HepG2 (cell line): ENCODE results near the gene PJA1. TPM values are rescaled to one million over a fixed set of nuclear protein-coding genes. Genes with fewer than 3 reads are reported as not detected.

ENCODE experiments used
- ATAC-seq: fragments of 200-7000 bp; cut with Tn5 transposase; 3 replicates; pipeline ENCODE4 v1.9.1; 2020; ENCODE audit warnings: mild to moderate bottlenecking, moderate library complexity
- BruUV-seq: library from RNA; stranded (reverse); fragments of 400-500 nt; replicated peaks from 2 replicates; lab custom pipeline; 2021; lab: Mats Ljungman, UMichigan
- CTCF ChIA-PET: fragments of 300-600 bp; formaldehyde crosslinking; extraction: SDS; loops from one replicate; lab custom pipeline; 2021; ENCODE audit warnings: low total read pairs, inconsistent platforms, low intra/inter-chr PET ratio; lab: Yijun Ruan, JAX
- POLR2A ChIA-PET: fragments of 350-600 bp; sonication (Branson Sonifier 250); formaldehyde crosslinking; loops from one replicate; lab custom pipeline; 2020; ENCODE audit warnings: antibody characterized with exemption, inconsistent platforms; lab: Yijun Ruan, JAX
- DNase-seq: peaks from one replicate; pipeline ENCODE4 v3.0.0-alpha.2; 2015; ENCODE audit warnings: low spot score
- FAIRE-seq: peaks from 3 replicates; lab custom pipeline; 2011; peaks lifted over from hg19 to GRCh38; lab: Jason Lieb, UNC
- H2AFZ ChIP-seq: one replicate; pipeline ENCODE4 v1.6.1; 2011; ENCODE audit warnings: low read length, inconsistent platforms
- H3K27ac ChIP-seq: fragments of 300-600 bp; 3 replicates; pipeline ENCODE4 v1.8.0; 2011; ENCODE audit warnings: mixed run types, mild to moderate bottlenecking, mixed read lengths, low read length, inconsistent platforms; ENCODE audit not compliant: insufficient read depth; ENCODE audit errors: extremely low read length
- H3K27me3 ChIP-seq, 2 experiments: fragments of 200-600 bp in 1 of 2; 2 replicates in 1 of 2; 3 replicates in 1 of 2; pipeline versions ENCODE4 v1.6.0 to v1.8.0; 2011; ENCODE audit warnings: low read length in 2 of 2, mild to moderate bottlenecking in 2 of 2, moderate library complexity in 2 of 2, inconsistent platforms in 1 of 2; ENCODE audit not compliant: insufficient read depth in 2 of 2, control insufficient read depth in 1 of 2
- H3K36me3 ChIP-seq, 2 experiments: fragments of 200-600 bp in 1 of 2; replicated peaks in 1 of 2; 2 replicates in 1 of 2; 3 replicates in 1 of 2; pipeline versions ENCODE4 v1.5.1 to v1.8.0; 2011; ENCODE audit warnings: low read length in 2 of 2, inconsistent platforms in 1 of 2; ENCODE audit not compliant: insufficient read depth in 2 of 2, control insufficient read depth in 1 of 2
- H3K4me1 ChIP-seq: 2 replicates; pipeline ENCODE4 v1.5.1; 2012; ENCODE audit warnings: low read length, inconsistent platforms; ENCODE audit not compliant: insufficient read depth
- H3K4me2 ChIP-seq: 2 replicates; pipeline ENCODE4 v1.6.0; 2011; ENCODE audit warnings: low read depth, low read length, inconsistent platforms
- H3K4me3 ChIP-seq, 3 experiments: fragments of 200-600 bp in 1 of 3; sonication (generic), shearing (Covaris generic) in 1 of 3; replicated peaks in 1 of 3; 2 replicates each; pipeline ENCODE4 v1.5.1; 2011 to 2016; ENCODE audit warnings: low read length in 3 of 3, inconsistent platforms in 2 of 3, low read depth in 2 of 3, mild to moderate bottlenecking in 2 of 3, control low read depth in 1 of 3, mixed read lengths in 1 of 3; ENCODE audit not compliant: insufficient read depth in 1 of 3
- H3K79me2 ChIP-seq: one replicate; pipeline ENCODE4 v1.6.1; 2011; ENCODE audit warnings: low read length, inconsistent platforms; ENCODE audit not compliant: insufficient read depth
- H3K9ac ChIP-seq: 2 replicates; pipeline ENCODE4 v1.6.0; 2011; ENCODE audit warnings: mild to moderate bottlenecking, low read depth, low read length, inconsistent platforms; ENCODE audit not compliant: insufficient read depth
- H3K9me3 ChIP-seq: 2 replicates; pipeline ENCODE4 v1.5.1; 2012; ENCODE audit warnings: mild to moderate bottlenecking, low read length
- H4K20me1 ChIP-seq: 2 replicates; pipeline ENCODE4 v1.6.0; 2011; ENCODE audit warnings: inconsistent platforms, mild to moderate bottlenecking, low read length, moderate library complexity; ENCODE audit not compliant: insufficient read depth
- AHR ChIP-seq: IDR thresholded peaks from 2 replicates; pipeline ENCODE4 v1.6.1; 2018; ENCODE audit warnings: missing genetic modification reagents, missing compliant biosample characterization
- AKAP8 ChIP-seq: sonication (generic); formaldehyde crosslinking; IDR thresholded peaks from 2 replicates; pipeline ENCODE4 v1.5.1; 2020; ENCODE audit warnings: mild to moderate bottlenecking, missing genetic modification reagents
- BHLHE40 ChIP-seq: IDR thresholded peaks from 2 replicates; pipeline ENCODE4 v1.6.1; 2011; ENCODE audit warnings: low read length, improper control_type of control experiment
- CREB1 ChIP-seq, 2 experiments: fragments of 450-650 bp in 1 of 2; IDR thresholded peaks; 2 replicates each; pipeline ENCODE4 v1.6.1; 2016 to 2017; ENCODE audit warnings: control low read depth in 1 of 2, mild to moderate bottlenecking in 1 of 2, missing compliant biosample characterization in 1 of 2, missing genetic modification characterization in 1 of 2
- KMT2A ChIP-seq: sonication (generic); formaldehyde crosslinking; IDR thresholded peaks from 2 replicates; pipeline ENCODE4 v1.4.0; 2020; ENCODE audit warnings: missing genetic modification reagents
- NFYC ChIP-seq: IDR thresholded peaks from 2 replicates; pipeline ENCODE4 v1.6.1; 2016; ENCODE audit warnings: missing genetic modification reagents, missing compliant biosample characterization
- NKX3-1 ChIP-seq: sonication (generic); formaldehyde crosslinking; IDR thresholded peaks from 2 replicates; pipeline ENCODE4 v1.5.0; 2020; ENCODE audit warnings: missing genetic modification reagents
- SMARCE1 ChIP-seq: fragments of 450-650 bp; IDR thresholded peaks from 2 replicates; pipeline ENCODE4 v1.6.1; 2017; ENCODE audit warnings: borderline replicate concordance
- SNAPC2 ChIP-seq: sonication (generic); formaldehyde crosslinking; IDR thresholded peaks from 2 replicates; pipeline ENCODE4 v1.8.1; 2022; ENCODE audit warnings: mild to moderate bottlenecking, missing genetic modification reagents
- XRCC5 ChIP-seq: fragments of 200-400 bp; formaldehyde crosslinking; optimal IDR thresholded peaks from 2 replicates; pipeline ENCODE3; 2017; ENCODE audit warnings: mild to moderate bottlenecking, low read length
- ZNF256 ChIP-seq: sonication (generic); formaldehyde crosslinking; conservative IDR thresholded peaks from 2 replicates; pipeline ENCODE4 v1.4.0; 2020; ENCODE audit warnings: missing genetic modification reagents
- WGBS: methylation state at CpG from one replicate; pipeline ENCODE4 v1.1.6; 2017; ENCODE audit warnings: low lambda C conversion rate; 5-methylcytosine and 5-hydroxymethylcytosine counted together
- in situ Hi-C: cut with HindIII; loops from 2 replicates; pipeline ENCODE4 v1.10.0; 2017; ENCODE audit warnings: low pct_unique_long_range_greater_than_20kb; ENCODE audit not compliant: extremely low pct_ligation_motif_present
- intact Hi-C: fragments of 100-400 bp; cut with micrococcal nuclease; formaldehyde crosslinking; loops from one replicate; pipeline ENCODE4 v1.10.0; 2022; ENCODE audit not compliant: unreplicated experiment
- polyA plus RNA-seq, 8 experiments: library from polyadenylated mRNA; depleted of rRNA in 3 of 8; stranded (reverse) in 7 of 8; unstranded in 1 of 8; fragments of >200 nt; fragmentation: Illumina TruSeq in 4 of 8; extraction: Trizol in 4 of 8; gene quantifications; 2 replicates each; pipeline versions ENCODE4 v1.2.1 to v1.2.3, GENCODE V29; 2011 to 2016; ENCODE audit warnings: low read depth in 4 of 8, missing spikeins in 1 of 8, mixed read lengths in 1 of 8; ENCODE audit not compliant: insufficient read depth in 1 of 8
- total RNA-seq, 5 experiments: library from RNA; depleted of rRNA; stranded (reverse); fragments of >200 nt; fragmentation: Illumina TruSeq; extraction: Trizol; gene quantifications; 2 replicates each; pipeline ENCODE4 v1.2.3, GENCODE V29; 2016; ENCODE audit warnings: low read depth in 1 of 5
- TF ChIP-seq, protein P1 (sequence below): sonication (generic); formaldehyde crosslinking; IDR thresholded peaks from 2 replicates; pipeline ENCODE4 v1.8.1; 2023; ENCODE audit warnings: mild to moderate bottlenecking, inconsistent platforms, moderate library complexity, missing genetic modification reagents, borderline replicate concordance
- TF ChIP-seq, protein P2 (sequence below): sonication (generic); formaldehyde crosslinking; IDR thresholded peaks from 2 replicates; pipeline ENCODE4 v1.4.0; 2020; ENCODE audit warnings: missing genetic modification reagents, borderline replicate concordance
- TF ChIP-seq, protein P3 (sequence below): sonication (generic); formaldehyde crosslinking; IDR thresholded peaks from 2 replicates; pipeline ENCODE4 v1.4.0; 2020; ENCODE audit warnings: missing genetic modification reagents, borderline replicate concordance

PJA1 gene
- total and polyA plus RNA-seq, 2 of the 13 experiments (the other 11 are each of a cell fraction or from before 2014, with no cell fraction given), result 3.6 to 9.6 TPM

DNA sequence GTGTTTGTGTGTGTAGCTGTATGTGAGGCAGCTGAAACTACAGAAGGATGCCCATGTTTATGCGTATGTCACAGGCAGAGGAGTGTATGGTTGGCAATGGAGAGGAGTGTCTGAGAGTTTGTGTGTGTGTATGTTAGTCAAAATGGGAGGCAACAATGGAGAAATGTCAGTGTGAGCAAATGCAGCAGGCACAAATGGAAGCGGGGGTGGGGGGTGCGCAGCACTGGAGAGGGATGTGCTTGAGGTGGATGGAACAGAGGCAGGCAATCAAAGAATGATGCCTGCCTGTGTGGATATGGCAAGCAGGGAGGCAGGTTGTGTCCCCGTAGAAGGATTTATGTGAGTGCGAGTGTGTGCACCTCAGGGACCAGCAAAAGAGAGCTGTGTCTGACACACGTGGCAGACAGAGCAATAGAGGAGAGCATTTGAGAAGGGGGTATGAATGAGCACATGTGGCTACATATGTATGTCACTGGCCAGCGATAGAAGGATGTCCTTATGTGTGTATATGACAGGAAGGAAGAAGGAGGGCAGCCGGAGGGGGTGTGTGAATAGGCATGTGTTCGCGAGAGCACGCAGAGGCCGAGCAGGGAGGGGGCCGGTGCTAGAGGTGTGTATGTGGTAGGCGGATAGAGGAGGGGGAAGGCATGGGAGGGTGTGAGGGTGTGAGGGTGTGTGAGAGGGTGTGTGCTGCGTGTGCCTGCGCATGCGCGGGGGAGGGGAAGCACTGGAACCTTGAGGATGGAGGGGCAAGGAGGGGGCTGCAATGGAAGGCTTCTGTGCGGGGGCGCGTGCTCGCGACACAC lies 1.1 kb downstream of the PJA1 start (continued):
- TF ChIP-seq, protein P1, sequence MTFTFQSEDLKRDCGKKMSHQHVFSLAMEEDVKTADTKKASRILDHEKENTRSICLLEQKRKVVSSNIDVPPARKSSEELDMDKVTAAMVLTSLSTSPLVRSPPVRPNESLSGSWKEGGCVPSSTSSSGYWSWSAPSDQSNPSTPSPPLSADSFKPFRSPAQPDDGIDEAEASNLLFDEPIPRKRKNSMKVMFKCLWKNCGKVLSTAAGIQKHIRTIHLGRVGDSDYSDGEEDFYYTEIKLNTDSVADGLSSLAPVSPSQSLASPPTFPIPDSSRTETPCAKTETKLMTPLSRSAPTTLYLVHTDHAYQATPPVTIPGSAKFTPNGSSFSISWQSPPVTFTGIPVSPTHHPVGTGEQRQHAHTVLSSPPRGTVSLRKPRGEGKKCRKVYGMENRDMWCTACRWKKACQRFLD (CRISPR knock-in tag), result no peak
- TF ChIP-seq, protein P2, sequence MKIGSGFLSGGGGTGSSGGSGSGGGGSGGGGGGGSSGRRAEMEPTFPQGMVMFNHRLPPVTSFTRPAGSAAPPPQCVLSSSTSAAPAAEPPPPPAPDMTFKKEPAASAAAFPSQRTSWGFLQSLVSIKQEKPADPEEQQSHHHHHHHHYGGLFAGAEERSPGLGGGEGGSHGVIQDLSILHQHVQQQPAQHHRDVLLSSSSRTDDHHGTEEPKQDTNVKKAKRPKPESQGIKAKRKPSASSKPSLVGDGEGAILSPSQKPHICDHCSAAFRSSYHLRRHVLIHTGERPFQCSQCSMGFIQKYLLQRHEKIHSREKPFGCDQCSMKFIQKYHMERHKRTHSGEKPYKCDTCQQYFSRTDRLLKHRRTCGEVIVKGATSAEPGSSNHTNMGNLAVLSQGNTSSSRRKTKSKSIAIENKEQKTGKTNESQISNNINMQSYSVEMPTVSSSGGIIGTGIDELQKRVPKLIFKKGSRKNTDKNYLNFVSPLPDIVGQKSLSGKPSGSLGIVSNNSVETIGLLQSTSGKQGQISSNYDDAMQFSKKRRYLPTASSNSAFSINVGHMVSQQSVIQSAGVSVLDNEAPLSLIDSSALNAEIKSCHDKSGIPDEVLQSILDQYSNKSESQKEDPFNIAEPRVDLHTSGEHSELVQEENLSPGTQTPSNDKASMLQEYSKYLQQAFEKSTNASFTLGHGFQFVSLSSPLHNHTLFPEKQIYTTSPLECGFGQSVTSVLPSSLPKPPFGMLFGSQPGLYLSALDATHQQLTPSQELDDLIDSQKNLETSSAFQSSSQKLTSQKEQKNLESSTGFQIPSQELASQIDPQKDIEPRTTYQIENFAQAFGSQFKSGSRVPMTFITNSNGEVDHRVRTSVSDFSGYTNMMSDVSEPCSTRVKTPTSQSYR (CRISPR knock-in tag), result no peak
- TF ChIP-seq, all 625 proteins: peak for 0

DNA sequence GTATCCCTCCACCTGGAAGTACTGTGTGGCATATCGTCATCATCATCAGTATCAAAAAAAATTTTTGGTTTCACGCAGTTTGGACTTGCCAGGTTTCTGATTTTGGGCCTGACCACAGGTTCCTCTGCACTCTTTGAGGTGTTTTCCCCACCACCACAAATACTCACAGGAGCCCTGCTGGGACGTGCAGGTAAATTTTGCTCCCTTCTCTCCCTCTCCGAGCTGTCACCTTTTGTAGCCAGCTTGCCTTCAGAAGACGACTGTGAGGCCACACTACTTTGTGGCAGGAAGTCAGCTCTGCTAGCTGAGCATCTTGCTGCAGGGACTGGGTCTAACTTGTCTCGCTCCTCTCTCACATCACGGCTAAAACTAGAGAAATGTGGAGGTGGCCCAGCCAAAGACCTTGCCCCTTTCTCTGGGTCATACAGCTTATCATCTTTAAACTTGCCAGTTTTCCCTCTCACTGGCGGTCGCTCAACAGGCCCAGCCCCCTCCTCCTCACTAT lies 2.8 kb downstream of the PJA1 start:
- H4K20me1 ChIP-seq, result no peaks in the 10 kb centered on the region
- ATAC-seq, result no peak
- no peak overlapping the region for H3K4me2 ChIP-seq
- H3K9ac ChIP-seq, result no peak overlapping the region
- DNase-seq, result no peak
- no peak overlapping the region for H3K27ac ChIP-seq
- TF ChIP-seq BHLHE40 (no peak), AKAP8 (CRISPR knock-in tag) (no peak), SMARCE1 (no peak), XRCC5 (no peak), NFYC (no peak), CREB1 (IDR thresholded peaks at IDR 0.05) (no peak), CREB1 (CRISPR knock-in tag; IDR thresholded peaks at IDR 0.05) (no peak), AHR (CRISPR knock-in tag) (no peak), SNAPC2 (CRISPR knock-in tag) (no peak), KMT2A (CRISPR knock-in tag) (no peak), ZNF256 (CRISPR knock-in tag) (no peak), NKX3-1 (CRISPR knock-in tag) (no peak)
- TF ChIP-seq, protein P3, sequence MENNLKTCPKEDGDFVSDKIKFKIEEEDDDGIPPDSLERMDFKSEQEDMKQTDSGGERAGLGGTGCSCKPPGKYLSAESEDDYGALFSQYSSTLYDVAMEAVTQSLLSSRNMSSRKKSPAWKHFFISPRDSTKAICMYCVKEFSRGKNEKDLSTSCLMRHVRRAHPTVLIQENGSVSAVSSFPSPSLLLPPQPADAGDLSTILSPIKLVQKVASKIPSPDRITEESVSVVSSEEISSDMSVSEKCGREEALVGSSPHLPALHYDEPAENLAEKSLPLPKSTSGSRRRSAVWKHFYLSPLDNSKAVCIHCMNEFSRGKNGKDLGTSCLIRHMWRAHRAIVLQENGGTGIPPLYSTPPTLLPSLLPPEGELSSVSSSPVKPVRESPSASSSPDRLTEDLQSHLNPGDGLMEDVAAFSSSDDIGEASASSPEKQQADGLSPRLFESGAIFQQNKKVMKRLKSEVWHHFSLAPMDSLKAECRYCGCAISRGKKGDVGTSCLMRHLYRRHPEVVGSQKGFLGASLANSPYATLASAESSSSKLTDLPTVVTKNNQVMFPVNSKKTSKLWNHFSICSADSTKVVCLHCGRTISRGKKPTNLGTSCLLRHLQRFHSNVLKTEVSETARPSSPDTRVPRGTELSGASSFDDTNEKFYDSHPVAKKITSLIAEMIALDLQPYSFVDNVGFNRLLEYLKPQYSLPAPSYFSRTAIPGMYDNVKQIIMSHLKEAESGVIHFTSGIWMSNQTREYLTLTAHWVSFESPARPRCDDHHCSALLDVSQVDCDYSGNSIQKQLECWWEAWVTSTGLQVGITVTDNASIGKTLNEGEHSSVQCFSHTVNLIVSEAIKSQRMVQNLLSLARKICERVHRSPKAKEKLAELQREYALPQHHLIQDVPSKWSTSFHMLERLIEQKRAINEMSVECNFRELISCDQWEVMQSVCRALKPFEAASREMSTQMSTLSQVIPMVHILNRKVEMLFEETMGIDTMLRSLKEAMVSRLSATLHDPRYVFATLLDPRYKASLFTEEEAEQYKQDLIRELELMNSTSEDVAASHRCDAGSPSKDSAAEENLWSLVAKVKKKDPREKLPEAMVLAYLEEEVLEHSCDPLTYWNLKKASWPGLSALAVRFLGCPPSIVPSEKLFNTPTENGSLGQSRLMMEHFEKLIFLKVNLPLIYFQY (CRISPR knock-in tag), result no peak
- POLR2A ChIA-PET, result no interaction called here
- in situ Hi-C loops, result no loop called here
- no peaks in the 10 kb centered on the region for H3K79me2 ChIP-seq
- no peaks in the 10 kb centered on the region for H3K36me3 ChIP-seq
- no peak for FAIRE-seq
- BruUV-seq, result no TSS peak
- H2AFZ ChIP-seq, result no peak overlapping the region
- no peaks in the 10 kb centered on the region for H3K9me3 ChIP-seq
- no peak overlapping the region for H3K4me3 ChIP-seq
- CTCF ChIA-PET, result no interaction called here
- H3K27me3 ChIP-seq, result no peaks in the 10 kb centered on the region
- intact Hi-C loops, result no loop called here
- H3K4me1 ChIP-seq, result no peaks in the 10 kb centered on the region
- WGBS, result 99% methylated on average over 9 of the region's 9 CpGs
